ENCODE results near the gene PLXNC1. TPM values are rescaled to one million over a fixed set of nuclear protein-coding genes. Genes with fewer than 3 reads are reported as not detected.

PLXNC1 gene
- total and polyA plus RNA-seq, 2 of the 8 experiments (the other 6 are each of a cell fraction or from before 2014, with no cell fraction given): 0.83 to 2.0 TPM

- Histone ChIP-seq H2BK12ac (ENCODE audit: low read depth, low read length) (no peak overlapping the region), H3K9ac (replicated peaks in 1 of 4; ENCODE audit: extremely low read depth in 1 of 4, low read depth in 3 of 4, low read length in 3 of 4) (no peak overlapping the region), H3K9me3 (ENCODE audit: insufficient read depth in 2 of 2, low read depth in 1 of 2, low read length in 1 of 2) (no peaks in the 10 kb centered on the region), H3K27me3 (replicated peaks in 1 of 4; ENCODE audit: control insufficient read depth in 3 of 4, extremely low read depth in 1 of 4, insufficient read depth in 3 of 4, low read length in 3 of 4) (no peaks in the 10 kb centered on the region), H2BK15ac (ENCODE audit: low read length) (no peak overlapping the region), H3K36me3 (ENCODE audit: control insufficient read depth in 2 of 4, insufficient read depth in 4 of 4, low read length in 3 of 4) (peaks cover 0 to 3% (median 0%) of the 10 kb centered on the region in 4 experiments; a peak in 2 of 8 replicates), H4K20me1 (replicated peaks in 1 of 2; ENCODE audit: control insufficient read depth in 1 of 2, insufficient read depth in 2 of 2, low read length in 2 of 2) (no peaks in the 10 kb centered on the region), H3K27ac (ENCODE audit: low read depth, low read length) (no peak overlapping the region), H3K18ac (ENCODE audit: extremely low read depth, low read length) (no peak overlapping the region), H2BK20ac (ENCODE audit: low read length) (no peak overlapping the region), H4K8ac (ENCODE audit: extremely low read depth, insufficient read depth, low read length) (no peak overlapping the region), H3K23me2 (ENCODE audit: low read depth, low read length) (0 out of 2 replicates have a peak, but pooled peaks cover 2% of the 10 kb centered on the region), H3K79me1 (ENCODE audit: low read depth, low read length) (no peaks in the 10 kb centered on the region), H2AK5ac (ENCODE audit: low read depth, low read length) (no peak overlapping the region), H4K5ac (ENCODE audit: insufficient read length, low read depth, low read length) (no peak overlapping the region), H3K79me2 (ENCODE audit: control insufficient read depth in 1 of 2, insufficient read depth in 2 of 2, low read length in 2 of 2) (no peaks in the 10 kb centered on the region), H4K91ac (replicated peaks; ENCODE audit: insufficient read length, low read length) (no peak overlapping the region), H2AFZ (ENCODE audit: low read length) (no peak overlapping the region), H3K4me3 (ENCODE audit: extremely low read depth in 1 of 4, insufficient read depth in 2 of 4, low read depth in 3 of 4, low read length in 4 of 4) (no peak overlapping the region), H2BK5ac (ENCODE audit: low read depth, low read length) (no peak overlapping the region; the same call in 1 of the 2 replicates), H3K23ac (ENCODE audit: insufficient read length) (no peak overlapping the region), H3K14ac (ENCODE audit: insufficient read length) (no peak overlapping the region), H3K4me1 (replicated peaks in 1 of 4; ENCODE audit: control insufficient read depth in 3 of 4, insufficient read depth in 4 of 4, low read length in 3 of 4) (peaks cover 3 to 9% (median 3%) of the 10 kb centered on the region in 4 experiments; a peak in 6 of 7 replicates), H2BK120ac (replicated peaks; ENCODE audit: low read depth, low read length) (no peak overlapping the region), H3K4me2 (ENCODE audit: insufficient read depth in 1 of 2, low read depth in 2 of 2, low read length in 2 of 2) (no peak overlapping the region), H3K4ac (replicated peaks; ENCODE audit: insufficient read length, low read depth, low read length) (no peak overlapping the region), H3K56ac (replicated peaks; ENCODE audit: insufficient read length, low read depth, low read length) (no peak overlapping the region)
- WGBS, 2 experiments (ENCODE audit: extremely low coverage in 1 of 2, insufficient coverage in 1 of 2, insufficient read length in 1 of 2, insufficient replicate concordance in 2 of 2, low coverage in 1 of 2, low lambda C conversion rate in 2 of 2, missing lambda C conversion rate in 1 of 2): 87% methylated on average over 1 of the region's 1 CpG; no CpG with 5 or more reads in 1 of the 2 experiments
- ChIA-PET POLR2A (ENCODE audit: partially characterized antibody) (no interaction called here), CTCF (ENCODE audit: partially characterized antibody) (interaction anchor here (0.5 to 1.5 kb wide), 2 partner anchors 29 to 101 kb away, joined by 3 to 4 read pairs; no protein-coding TSS in a partner anchor)
- no peak for DNase-seq (ENCODE audit: low read depth in 1 of 2, low spot score in 2 of 2)
- no peak for FAIRE-seq
- TF ChIP-seq MAX (IDR thresholded peaks at IDR 0.05) (no peak), KDM4A (IDR thresholded peaks at IDR 0.05; ENCODE audit: low read depth, low read length, severe bottlenecking) (no peak), CBX5 (IDR thresholded peaks at IDR 0.05; ENCODE audit: low read depth, low read length) (no peak), NANOG (IDR thresholded peaks at IDR 0.05; ENCODE audit: insufficient read depth, low read depth, low read length, poor library complexity, severe bottlenecking) (no peak), TCF12 (IDR thresholded peaks at IDR 0.05; ENCODE audit: low read depth, low read length) (no peak), CTBP2 (IDR thresholded peaks at IDR 0.05; ENCODE audit: borderline replicate concordance, insufficient read depth, insufficient read length, low read length) (no peak), BRCA1 (IDR thresholded peaks at IDR 0.05; ENCODE audit: low read depth, low read length) (no peak), KDM5A (IDR thresholded peaks at IDR 0.05; ENCODE audit: low read length) (no peak), BCL11A (IDR thresholded peaks at IDR 0.05; ENCODE audit: low read depth in 2 of 2, low read length in 2 of 2) (no peak), TBP (IDR thresholded peaks at IDR 0.05; ENCODE audit: low read depth, low read length) (no peak), SRF (IDR thresholded peaks at IDR 0.05; ENCODE audit: low read depth, low read length) (no peak), HDAC6 (IDR thresholded peaks at IDR 0.05; ENCODE audit: low read depth, low read length) (no peak), JUND (IDR thresholded peaks at IDR 0.05; ENCODE audit: low read length) (no peak), YY1 (IDR thresholded peaks at IDR 0.05; ENCODE audit: low read depth, low read length) (no peak), EZH2 (IDR thresholded peaks at IDR 0.05; ENCODE audit: low read depth, low read length, severe bottlenecking) (no peak)
Observed at GRCh38 chr12:94299846-94300245, 151.5 kb downstream of the PLXNC1 start.
